ENCODE data around the gene DSCAM. TPM values are rescaled to one million over a fixed set of nuclear protein-coding genes. Genes with fewer than 3 reads are reported as not detected.

The DSCAM gene
- total and polyA plus RNA-seq, 2 donors (not counting 1 experiment from before 2014, with no cell fraction given) = under 0.01 to 0.01 TPM

DNA sequence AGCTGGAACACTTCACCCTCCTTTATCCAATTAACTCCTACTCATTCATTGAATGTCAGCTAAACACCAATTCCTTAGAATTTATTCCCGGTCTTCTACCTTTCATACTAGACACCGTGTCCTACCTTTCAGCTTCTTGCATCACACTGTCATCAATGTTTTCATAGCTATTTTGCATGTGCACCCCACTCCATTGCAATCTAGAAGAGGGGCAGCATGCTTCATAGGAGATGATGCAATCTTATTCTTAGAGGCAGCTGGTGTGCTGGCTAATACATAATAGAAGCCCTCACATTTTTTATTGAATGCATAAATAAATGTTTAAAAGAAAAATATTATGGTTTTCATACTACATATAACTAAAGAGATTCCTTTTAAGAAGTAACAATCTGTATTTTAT is 123.6 kb downstream of the DSCAM start:
- no peaks in the 10 kb centered on the region for H3K4me1 ChIP-seq (ENCODE audit: control insufficient read depth, extremely low read depth, insufficient read depth, low read length)
- no peak overlapping the region for H3K4me2 ChIP-seq (ENCODE audit: extremely low read depth, insufficient read depth, low read length)
- no peaks in the 10 kb centered on the region for H3K36me3 ChIP-seq (ENCODE audit: control insufficient read depth, insufficient read depth, low read length)
- H3K9ac ChIP-seq (ENCODE audit: insufficient read depth, low read length) = no peak overlapping the region
- no peaks in the 10 kb centered on the region for H3K79me2 ChIP-seq (ENCODE audit: control insufficient read depth, insufficient read depth, low read length)
- no peak overlapping the region for H3K27ac ChIP-seq (ENCODE audit: insufficient read depth, low read length)
- no peaks in the 10 kb centered on the region for H3K27me3 ChIP-seq (ENCODE audit: control insufficient read depth, insufficient read depth, low read length)
- H4K20me1 ChIP-seq (ENCODE audit: control insufficient read depth, extremely low read depth, insufficient read depth, low read length) = no peaks in the 10 kb centered on the region
- no peak overlapping the region for H2AFZ ChIP-seq (ENCODE audit: low read length)
- H3K4me3 ChIP-seq (replicated peaks in 1 of 4; ENCODE audit: control extremely low read depth in 1 of 4, insufficient read depth in 1 of 4, low read depth in 3 of 4, low read length in 4 of 4) = no peak overlapping the region
- DNase-seq (ENCODE audit: low read depth in 2 of 2) = no peak
- TF ChIP-seq EZH2 (IDR thresholded peaks at IDR 0.05; ENCODE audit: low read length, missing control alignments) = no peak
- TF ChIP-seq, protein P1, sequence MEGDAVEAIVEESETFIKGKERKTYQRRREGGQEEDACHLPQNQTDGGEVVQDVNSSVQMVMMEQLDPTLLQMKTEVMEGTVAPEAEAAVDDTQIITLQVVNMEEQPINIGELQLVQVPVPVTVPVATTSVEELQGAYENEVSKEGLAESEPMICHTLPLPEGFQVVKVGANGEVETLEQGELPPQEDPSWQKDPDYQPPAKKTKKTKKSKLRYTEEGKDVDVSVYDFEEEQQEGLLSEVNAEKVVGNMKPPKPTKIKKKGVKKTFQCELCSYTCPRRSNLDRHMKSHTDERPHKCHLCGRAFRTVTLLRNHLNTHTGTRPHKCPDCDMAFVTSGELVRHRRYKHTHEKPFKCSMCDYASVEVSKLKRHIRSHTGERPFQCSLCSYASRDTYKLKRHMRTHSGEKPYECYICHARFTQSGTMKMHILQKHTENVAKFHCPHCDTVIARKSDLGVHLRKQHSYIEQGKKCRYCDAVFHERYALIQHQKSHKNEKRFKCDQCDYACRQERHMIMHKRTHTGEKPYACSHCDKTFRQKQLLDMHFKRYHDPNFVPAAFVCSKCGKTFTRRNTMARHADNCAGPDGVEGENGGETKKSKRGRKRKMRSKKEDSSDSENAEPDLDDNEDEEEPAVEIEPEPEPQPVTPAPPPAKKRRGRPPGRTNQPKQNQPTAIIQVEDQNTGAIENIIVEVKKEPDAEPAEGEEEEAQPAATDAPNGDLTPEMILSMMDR (conservative IDR thresholded peaks at IDR 0.05 in 1 of 2, IDR thresholded peaks at IDR 0.05 in 1 of 2; ENCODE audit: low read depth in 1 of 2, low read length in 2 of 2) = no peak
- no peaks in the 10 kb centered on the region for H3K9me3 ChIP-seq (ENCODE audit: control insufficient read depth, insufficient read depth, low read depth, low read length)

DNA sequence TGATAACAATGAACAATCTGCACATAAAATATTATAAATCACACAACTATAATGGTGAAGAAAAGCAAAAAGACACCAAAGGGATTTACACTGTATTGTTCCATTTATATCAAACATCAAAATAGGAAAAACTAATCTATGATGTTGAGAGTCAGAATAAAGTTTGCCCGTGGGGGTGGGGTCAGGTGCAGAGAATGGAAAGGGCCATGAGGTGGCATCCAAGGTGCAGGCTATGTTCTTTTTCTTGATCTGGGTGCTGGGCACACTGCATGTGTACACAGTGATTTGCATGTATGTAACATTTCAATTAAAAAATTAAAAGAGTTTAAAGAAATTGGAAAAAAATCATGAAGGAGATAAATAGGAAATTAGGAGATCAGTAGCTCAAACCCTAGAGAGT is 127.3 kb downstream of the DSCAM start:
- Histone ChIP-seq H3K4me2 (ENCODE audit: extremely low read depth, insufficient read depth, low read length) (no peak overlapping the region), H3K27me3 (ENCODE audit: control insufficient read depth, insufficient read depth, low read length) (no peaks in the 10 kb centered on the region), H3K36me3 (ENCODE audit: control insufficient read depth, insufficient read depth, low read length) (no peaks in the 10 kb centered on the region), H3K9ac (ENCODE audit: insufficient read depth, low read length) (no peak overlapping the region), H4K20me1 (ENCODE audit: control insufficient read depth, extremely low read depth, insufficient read depth, low read length) (no peaks in the 10 kb centered on the region), H3K79me2 (ENCODE audit: control insufficient read depth, insufficient read depth, low read length) (no peaks in the 10 kb centered on the region), H3K4me1 (ENCODE audit: control insufficient read depth, extremely low read depth, insufficient read depth, low read length) (no peaks in the 10 kb centered on the region), H3K4me3 (replicated peaks in 1 of 4; ENCODE audit: control extremely low read depth in 1 of 4, insufficient read depth in 1 of 4, low read depth in 3 of 4, low read length in 4 of 4) (no peak overlapping the region), H3K9me3 (ENCODE audit: control insufficient read depth, insufficient read depth, low read depth, low read length) (no peaks in the 10 kb centered on the region), H3K27ac (ENCODE audit: insufficient read depth, low read length) (no peak overlapping the region), H2AFZ (ENCODE audit: low read length) (no peak overlapping the region)
- DNase-seq (ENCODE audit: low read depth in 2 of 2) = no peak
- TF ChIP-seq, protein P1 (conservative IDR thresholded peaks at IDR 0.05 in 1 of 2, IDR thresholded peaks at IDR 0.05 in 1 of 2; ENCODE audit: low read depth in 1 of 2, low read length in 2 of 2) = no peak
- TF ChIP-seq EZH2 (IDR thresholded peaks at IDR 0.05; ENCODE audit: low read length, missing control alignments) = no peak

DNA sequence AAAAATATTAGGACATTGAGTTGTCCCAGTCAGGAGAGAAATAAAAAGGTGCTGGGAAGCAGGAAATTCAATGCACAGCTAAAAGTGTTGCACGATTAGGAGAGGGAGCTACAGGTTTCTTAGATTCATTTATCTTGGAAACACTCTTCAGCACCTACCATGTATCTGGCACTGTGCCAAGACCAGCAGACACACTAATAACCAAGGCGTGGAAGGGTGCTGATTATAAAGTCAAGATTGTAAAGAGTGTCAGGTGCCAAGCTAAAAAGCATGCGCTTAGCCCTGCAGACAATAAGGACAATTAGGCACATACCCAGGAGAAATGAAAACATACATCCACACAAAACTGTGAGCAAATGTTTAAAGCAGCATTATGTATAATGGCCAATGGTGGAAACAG is 129.9 kb downstream of the DSCAM start:
- Histone ChIP-seq H3K4me2 (ENCODE audit: extremely low read depth, insufficient read depth, low read length) (no peak overlapping the region), H4K20me1 (ENCODE audit: control insufficient read depth, extremely low read depth, insufficient read depth, low read length) (no peaks in the 10 kb centered on the region), H3K79me2 (ENCODE audit: control insufficient read depth, insufficient read depth, low read length) (no peaks in the 10 kb centered on the region), H3K27ac (ENCODE audit: insufficient read depth, low read length) (no peak overlapping the region), H3K27me3 (ENCODE audit: control insufficient read depth, insufficient read depth, low read length) (no peaks in the 10 kb centered on the region), H2AFZ (ENCODE audit: low read length) (no peak overlapping the region), H3K4me3 (replicated peaks in 1 of 4; ENCODE audit: control extremely low read depth in 1 of 4, insufficient read depth in 1 of 4, low read depth in 3 of 4, low read length in 4 of 4) (no peak overlapping the region), H3K36me3 (ENCODE audit: control insufficient read depth, insufficient read depth, low read length) (no peaks in the 10 kb centered on the region), H3K9me3 (ENCODE audit: control insufficient read depth, insufficient read depth, low read depth, low read length) (no peaks in the 10 kb centered on the region), H3K9ac (ENCODE audit: insufficient read depth, low read length) (no peak overlapping the region), H3K4me1 (ENCODE audit: control insufficient read depth, extremely low read depth, insufficient read depth, low read length) (no peaks in the 10 kb centered on the region)
- no peak for DNase-seq (ENCODE audit: low read depth in 2 of 2)
- TF ChIP-seq EZH2 (IDR thresholded peaks at IDR 0.05; ENCODE audit: low read length, missing control alignments) = no peak
- TF ChIP-seq, protein P1 (conservative IDR thresholded peaks at IDR 0.05 in 1 of 2, IDR thresholded peaks at IDR 0.05 in 1 of 2; ENCODE audit: low read depth in 1 of 2, low read length in 2 of 2) = no peak
